ENCODE results near the gene SLC2A14. TPM values are rescaled to one million over a fixed set of nuclear protein-coding genes. Genes with fewer than 3 reads are reported as not detected.
"Not testable (repeated sequence)": the region's sequence is repeated elsewhere in the genome, so short reads cannot be mapped to it uniquely, and the experiment has no call there.

SLC2A14 gene
- polyA plus RNA-seq, 1 donor (not counting 4 experiments of a cell fraction or from before 2014, with no cell fraction given): 0.51 TPM

DNA sequence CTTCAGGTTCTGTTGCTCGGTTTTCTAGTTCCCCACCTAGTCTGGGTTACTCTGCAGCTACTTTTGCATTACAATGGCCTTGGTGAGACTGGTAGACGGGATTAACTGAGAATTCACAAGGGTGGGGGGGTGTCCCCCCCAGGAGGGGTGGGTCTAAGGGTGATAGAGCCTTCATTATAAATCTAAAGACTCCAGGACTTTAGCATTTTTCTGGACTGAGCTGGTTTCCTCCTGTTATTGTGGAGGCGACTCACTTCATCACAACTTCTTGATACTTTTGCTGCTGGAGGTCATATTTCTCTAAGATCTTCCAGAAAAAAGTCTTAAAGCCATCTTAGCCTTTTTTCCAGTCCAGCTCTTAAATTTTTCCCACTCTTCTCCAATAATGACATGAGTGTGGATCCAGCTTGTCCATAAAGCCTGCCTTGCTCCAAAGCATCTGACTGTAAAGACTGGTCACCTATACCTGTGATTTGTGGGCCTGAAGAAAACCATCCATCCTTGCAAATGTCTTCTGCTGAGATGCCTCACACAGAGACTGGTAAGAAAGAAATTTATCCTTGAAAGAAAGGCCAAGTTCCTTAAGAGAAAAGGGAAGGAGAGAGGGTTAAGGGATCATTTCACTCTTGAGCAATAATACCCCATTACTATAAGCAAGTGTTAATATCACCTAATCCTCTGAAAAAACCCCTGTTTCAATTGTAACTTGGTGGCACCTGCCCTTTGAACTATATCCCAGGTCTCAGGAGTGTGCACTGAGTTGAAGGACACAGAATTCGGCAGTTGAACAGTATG is 19.7 kb upstream of the SLC2A14 start:
- no peak overlapping the region for H3K9ac ChIP-seq (ENCODE audit: control insufficient read depth, extremely low read depth, insufficient read depth, low read length)
- DNase-seq (ENCODE audit: low read depth, low spot score) (no peak), FAIRE-seq (no peak)
- TF ChIP-seq, protein P1, sequence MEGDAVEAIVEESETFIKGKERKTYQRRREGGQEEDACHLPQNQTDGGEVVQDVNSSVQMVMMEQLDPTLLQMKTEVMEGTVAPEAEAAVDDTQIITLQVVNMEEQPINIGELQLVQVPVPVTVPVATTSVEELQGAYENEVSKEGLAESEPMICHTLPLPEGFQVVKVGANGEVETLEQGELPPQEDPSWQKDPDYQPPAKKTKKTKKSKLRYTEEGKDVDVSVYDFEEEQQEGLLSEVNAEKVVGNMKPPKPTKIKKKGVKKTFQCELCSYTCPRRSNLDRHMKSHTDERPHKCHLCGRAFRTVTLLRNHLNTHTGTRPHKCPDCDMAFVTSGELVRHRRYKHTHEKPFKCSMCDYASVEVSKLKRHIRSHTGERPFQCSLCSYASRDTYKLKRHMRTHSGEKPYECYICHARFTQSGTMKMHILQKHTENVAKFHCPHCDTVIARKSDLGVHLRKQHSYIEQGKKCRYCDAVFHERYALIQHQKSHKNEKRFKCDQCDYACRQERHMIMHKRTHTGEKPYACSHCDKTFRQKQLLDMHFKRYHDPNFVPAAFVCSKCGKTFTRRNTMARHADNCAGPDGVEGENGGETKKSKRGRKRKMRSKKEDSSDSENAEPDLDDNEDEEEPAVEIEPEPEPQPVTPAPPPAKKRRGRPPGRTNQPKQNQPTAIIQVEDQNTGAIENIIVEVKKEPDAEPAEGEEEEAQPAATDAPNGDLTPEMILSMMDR (optimal IDR thresholded peaks at IDR 0.05 in 1 of 3, IDR thresholded peaks at IDR 0.05 in 1 of 3, conservative IDR thresholded peaks at IDR 0.05 in 1 of 3; ENCODE audit: extremely low read depth in 1 of 3, insufficient read depth in 2 of 3, low read length in 3 of 3): no peak
- TF ChIP-seq EZH2 (IDR thresholded peaks at IDR 0.05; ENCODE audit: low read length): no peak
- no peaks in the 10 kb centered on the region for H3K79me2 ChIP-seq (ENCODE audit: control insufficient read depth, insufficient read depth, low read length)
- no peaks in the 10 kb centered on the region for H4K20me1 ChIP-seq (ENCODE audit: control insufficient read depth, extremely low read depth, insufficient read depth, low read length)
- peaks cover 5% of the 10 kb centered on the region for H3K4me1 ChIP-seq (ENCODE audit: control insufficient read depth, extremely low read depth, insufficient read depth, low read length)
- no peaks in the 10 kb centered on the region for H3K9me3 ChIP-seq (ENCODE audit: control insufficient read depth, low read depth, low read length)
- no peaks in the 10 kb centered on the region for H3K27me3 ChIP-seq (ENCODE audit: control insufficient read depth, extremely low read depth, insufficient read depth, low read length)
- no peak overlapping the region for H3K4me2 ChIP-seq (ENCODE audit: control insufficient read depth, extremely low read depth, insufficient read depth, low read depth, low read length)
- H3K9me1 ChIP-seq (ENCODE audit: control insufficient read depth, extremely low read depth, insufficient read depth, low read length): peaks cover 2% of the 10 kb centered on the region
- no peak overlapping the region for H3K27ac ChIP-seq (ENCODE audit: control insufficient read depth, insufficient read depth, low read length)
- no peak overlapping the region for H3K4me3 ChIP-seq (ENCODE audit: control insufficient read depth in 2 of 3, extremely low read depth in 1 of 3, insufficient read depth in 2 of 3, low read depth in 1 of 3, low read length in 3 of 3)
- no peak overlapping the region for H2AFZ ChIP-seq (ENCODE audit: control insufficient read depth, low read length)
- no peaks in the 10 kb centered on the region for H3K36me3 ChIP-seq (ENCODE audit: control insufficient read depth in 2 of 2, extremely low read depth in 1 of 2, insufficient read depth in 2 of 2, low read length in 2 of 2)
- dilution Hi-C loops (cut with MboI; ENCODE audit: extremely low pct_ligation_motif_present, low sequenced_read_pairs): no loop called here

DNA sequence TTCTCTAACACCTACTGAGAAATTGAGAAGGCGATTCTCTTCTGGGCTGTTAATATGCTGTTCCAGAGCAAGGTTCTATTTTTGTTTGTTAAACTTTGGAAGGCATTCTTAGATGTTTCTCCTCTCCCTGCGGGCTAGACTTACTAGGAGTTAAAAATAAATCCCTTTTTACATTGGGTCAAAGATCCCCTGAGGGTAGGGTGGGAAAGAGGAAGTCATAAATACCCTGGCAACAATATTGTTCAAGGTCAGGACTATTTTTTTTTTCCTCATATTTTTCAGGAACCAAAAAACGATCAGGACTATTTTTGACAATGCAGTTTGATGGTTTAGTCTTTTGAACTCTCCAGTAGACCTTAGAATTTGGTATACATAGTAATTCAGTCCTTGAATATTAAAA is 12.0 kb upstream of the SLC2A14 start:
- no peaks in the 10 kb centered on the region for H3K9me1 ChIP-seq (ENCODE audit: control insufficient read depth, extremely low read depth, insufficient read depth, low read length)
- H3K36me3 ChIP-seq (ENCODE audit: control insufficient read depth in 2 of 2, extremely low read depth in 1 of 2, insufficient read depth in 2 of 2, low read length in 2 of 2): no peaks in the 10 kb centered on the region
- no peaks in the 10 kb centered on the region for H3K27me3 ChIP-seq (ENCODE audit: control insufficient read depth, extremely low read depth, insufficient read depth, low read length)
- H3K9ac ChIP-seq (ENCODE audit: control insufficient read depth, extremely low read depth, insufficient read depth, low read length): no peak overlapping the region
- H3K79me2 ChIP-seq (ENCODE audit: control insufficient read depth, insufficient read depth, low read length): no peaks in the 10 kb centered on the region
- no peaks in the 10 kb centered on the region for H3K9me3 ChIP-seq (ENCODE audit: control insufficient read depth, low read depth, low read length)
- no peak overlapping the region for H3K27ac ChIP-seq (ENCODE audit: control insufficient read depth, insufficient read depth, low read length)
- dilution Hi-C loops (cut with MboI; ENCODE audit: extremely low pct_ligation_motif_present, low sequenced_read_pairs): no loop called here
- H3K4me1 ChIP-seq (ENCODE audit: control insufficient read depth, extremely low read depth, insufficient read depth, low read length): no peaks in the 10 kb centered on the region
- FAIRE-seq (no peak), DNase-seq (ENCODE audit: low read depth, low spot score) (no peak)
- H3K4me3 ChIP-seq (ENCODE audit: control insufficient read depth in 2 of 3, extremely low read depth in 1 of 3, insufficient read depth in 2 of 3, low read depth in 1 of 3, low read length in 3 of 3): no peak overlapping the region
- no peak overlapping the region for H2AFZ ChIP-seq (ENCODE audit: control insufficient read depth, low read length)
- TF ChIP-seq, protein P1 (optimal IDR thresholded peaks at IDR 0.05 in 1 of 3, IDR thresholded peaks at IDR 0.05 in 1 of 3, conservative IDR thresholded peaks at IDR 0.05 in 1 of 3; ENCODE audit: extremely low read depth in 1 of 3, insufficient read depth in 2 of 3, low read length in 3 of 3): no peak
- no peak for TF ChIP-seq EZH2 (IDR thresholded peaks at IDR 0.05; ENCODE audit: low read length)
- H4K20me1 ChIP-seq (ENCODE audit: control insufficient read depth, extremely low read depth, insufficient read depth, low read length): no peaks in the 10 kb centered on the region
- no peak overlapping the region for H3K4me2 ChIP-seq (ENCODE audit: control insufficient read depth, extremely low read depth, insufficient read depth, low read depth, low read length)

DNA sequence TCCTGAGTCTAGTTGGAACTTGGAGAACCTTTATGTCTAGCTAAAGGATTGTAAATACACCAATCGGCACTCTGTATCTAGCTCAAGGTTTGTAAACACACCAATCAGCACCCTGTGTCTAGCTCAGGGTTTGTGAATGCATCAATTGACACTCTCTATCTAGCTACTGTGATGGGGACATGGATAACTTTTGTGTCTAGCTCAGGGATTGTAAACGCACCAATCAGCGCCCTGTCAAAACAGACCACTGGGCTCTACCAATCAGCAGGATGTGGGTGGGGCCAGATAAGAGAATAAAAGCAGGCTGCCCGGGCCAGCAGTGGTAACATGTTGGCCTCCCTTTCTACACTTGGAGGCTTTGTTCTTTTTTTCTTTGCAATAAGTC is 9.0 kb upstream of the SLC2A14 start:
- H3K9me3 ChIP-seq (ENCODE audit: control insufficient read depth, low read depth, low read length): not testable (repeated sequence)

More for the DNA sequence above, 9.0 kb upstream of the SLC2A14 start:
- H3K27ac ChIP-seq (ENCODE audit: control insufficient read depth, insufficient read depth, low read length); H3K4me1 ChIP-seq (ENCODE audit: control insufficient read depth, extremely low read depth, insufficient read depth, low read length); H3K9ac ChIP-seq (ENCODE audit: control insufficient read depth, extremely low read depth, insufficient read depth, low read length); DNase-seq (ENCODE audit: low read depth, low spot score); dilution Hi-C loops (cut with MboI; ENCODE audit: extremely low pct_ligation_motif_present, low sequenced_read_pairs); H3K4me2 ChIP-seq (ENCODE audit: control insufficient read depth, extremely low read depth, insufficient read depth, low read depth, low read length); H3K9me1 ChIP-seq (ENCODE audit: control insufficient read depth, extremely low read depth, insufficient read depth, low read length); H4K20me1 ChIP-seq (ENCODE audit: control insufficient read depth, extremely low read depth, insufficient read depth, low read length); H2AFZ ChIP-seq (ENCODE audit: control insufficient read depth, low read length); H3K79me2 ChIP-seq (ENCODE audit: control insufficient read depth, insufficient read depth, low read length); H3K4me3 ChIP-seq (ENCODE audit: control insufficient read depth in 2 of 3, extremely low read depth in 1 of 3, insufficient read depth in 2 of 3, low read depth in 1 of 3, low read length in 3 of 3); H3K27me3 ChIP-seq (ENCODE audit: control insufficient read depth, extremely low read depth, insufficient read depth, low read length); H3K36me3 ChIP-seq (ENCODE audit: control insufficient read depth in 2 of 2, extremely low read depth in 1 of 2, insufficient read depth in 2 of 2, low read length in 2 of 2); FAIRE-seq: not testable (repeated sequence)
